SHP77 treated with DMSO at 0.1 percent for 48 hours (cell line): ENCODE measurements around the gene ADCY9.
"Not testable (repeated sequence)": the region's sequence is repeated elsewhere in the genome, so short reads cannot be mapped to it uniquely, and the experiment has no call there.

ENCODE experiments used
- DNase-seq: peaks from one replicate; lab custom pipeline; 2025; lab: John Stamatoyannopoulos, UW

ADCY9 gene

DNA sequence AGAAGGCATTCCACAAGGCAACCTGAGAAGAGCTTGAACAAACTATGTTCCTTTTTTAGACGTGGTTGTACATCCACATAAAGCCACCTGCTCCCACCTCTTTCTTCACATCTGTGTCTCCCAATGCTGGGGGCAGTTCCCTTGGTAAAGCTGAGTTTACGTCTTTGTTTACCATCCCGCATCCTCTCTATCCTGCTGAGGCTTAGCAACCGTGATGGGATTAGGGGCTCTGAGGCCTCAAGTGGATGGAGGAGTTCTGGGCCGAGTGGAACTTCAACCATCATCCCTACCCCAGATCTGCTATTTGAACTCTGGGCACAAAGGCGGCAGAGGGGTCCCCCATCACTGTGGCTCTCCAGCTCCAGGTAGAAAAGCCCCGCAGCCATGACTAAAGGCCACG, 141.5 kb downstream of the ADCY9 start:
- no peak for DNase-seq

DNA sequence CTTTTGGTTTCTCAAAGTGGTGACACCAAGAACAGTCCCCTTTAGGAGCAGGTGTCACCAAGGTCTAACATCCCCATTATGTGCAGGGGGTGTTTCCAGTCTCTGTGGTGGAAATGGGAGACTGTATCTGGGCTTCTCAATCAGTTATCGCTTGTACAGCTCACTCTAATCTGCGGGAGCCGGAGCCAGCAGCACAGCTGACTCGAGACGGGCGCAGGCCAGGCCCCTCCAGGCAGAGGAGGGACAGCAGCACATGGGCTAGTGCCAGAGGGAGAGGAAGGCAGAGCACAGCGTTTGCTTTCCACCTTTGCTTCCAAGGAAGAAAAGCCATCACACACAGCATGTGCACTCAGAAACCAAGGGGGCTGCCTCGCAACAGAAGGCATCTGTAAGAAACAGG, 144.5 kb downstream of the ADCY9 start:
- DNase-seq: no peak

DNA sequence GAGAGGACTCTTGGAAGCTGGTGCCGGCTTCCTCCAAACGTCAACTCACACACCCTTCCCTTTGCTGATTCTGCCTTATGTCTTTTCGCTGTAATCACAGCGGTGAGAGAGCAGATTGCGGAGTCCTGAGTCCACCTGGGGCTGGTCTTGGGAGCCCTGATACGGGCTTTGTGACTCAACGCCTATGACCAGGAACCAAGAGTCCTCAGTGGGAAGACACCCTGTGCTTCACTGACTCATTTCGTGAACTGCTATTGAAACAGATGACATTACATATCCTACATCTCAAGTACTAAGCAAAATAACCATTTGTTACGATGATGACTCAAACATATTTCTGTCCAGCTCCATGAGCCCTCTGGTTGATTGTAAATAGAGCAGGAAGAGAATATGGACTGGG, 145.0 kb downstream of the ADCY9 start:
- DNase-seq: no peak

DNA sequence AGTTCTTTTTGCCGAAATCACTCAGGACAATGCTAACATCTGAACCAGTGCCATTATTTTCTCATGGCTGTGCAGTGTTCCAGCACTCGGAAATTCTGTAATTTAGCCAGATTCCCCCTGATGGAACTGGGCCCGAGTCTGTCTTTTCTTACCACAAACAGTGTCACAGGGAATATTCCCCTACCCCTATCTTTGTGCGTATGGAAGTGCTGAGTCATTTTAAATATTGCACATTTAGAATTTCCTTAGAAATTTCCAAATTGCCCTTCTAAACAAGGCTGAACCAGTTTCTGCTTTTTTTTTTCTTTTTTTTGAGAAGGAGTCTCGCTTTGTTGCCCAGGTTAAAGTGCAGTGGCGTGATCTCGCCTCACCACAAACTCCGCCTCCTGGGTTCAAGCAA, 147.7 kb downstream of the ADCY9 start:
- DNase-seq: no peak

DNA sequence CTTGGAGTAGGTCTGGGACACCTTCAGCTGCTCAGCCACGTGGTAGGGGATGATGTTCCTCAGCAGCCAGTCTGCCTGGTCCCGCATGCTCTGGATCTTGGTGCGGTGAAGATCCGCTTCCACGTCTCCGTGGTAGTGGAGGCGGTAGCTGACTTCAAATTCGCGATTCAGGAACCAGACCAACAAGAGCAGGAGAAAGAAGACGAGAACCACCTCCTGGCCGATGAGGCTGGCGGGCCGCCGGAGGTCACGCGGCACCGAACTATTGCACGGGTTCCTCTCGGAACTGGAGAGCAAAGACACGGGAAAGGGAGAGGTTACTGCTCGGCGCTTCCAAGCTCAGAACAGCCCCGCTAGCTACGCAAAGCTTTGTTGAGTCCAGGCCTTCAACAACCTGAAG, 149.6 kb downstream of the ADCY9 start:
- DNase-seq: no peak

DNA sequence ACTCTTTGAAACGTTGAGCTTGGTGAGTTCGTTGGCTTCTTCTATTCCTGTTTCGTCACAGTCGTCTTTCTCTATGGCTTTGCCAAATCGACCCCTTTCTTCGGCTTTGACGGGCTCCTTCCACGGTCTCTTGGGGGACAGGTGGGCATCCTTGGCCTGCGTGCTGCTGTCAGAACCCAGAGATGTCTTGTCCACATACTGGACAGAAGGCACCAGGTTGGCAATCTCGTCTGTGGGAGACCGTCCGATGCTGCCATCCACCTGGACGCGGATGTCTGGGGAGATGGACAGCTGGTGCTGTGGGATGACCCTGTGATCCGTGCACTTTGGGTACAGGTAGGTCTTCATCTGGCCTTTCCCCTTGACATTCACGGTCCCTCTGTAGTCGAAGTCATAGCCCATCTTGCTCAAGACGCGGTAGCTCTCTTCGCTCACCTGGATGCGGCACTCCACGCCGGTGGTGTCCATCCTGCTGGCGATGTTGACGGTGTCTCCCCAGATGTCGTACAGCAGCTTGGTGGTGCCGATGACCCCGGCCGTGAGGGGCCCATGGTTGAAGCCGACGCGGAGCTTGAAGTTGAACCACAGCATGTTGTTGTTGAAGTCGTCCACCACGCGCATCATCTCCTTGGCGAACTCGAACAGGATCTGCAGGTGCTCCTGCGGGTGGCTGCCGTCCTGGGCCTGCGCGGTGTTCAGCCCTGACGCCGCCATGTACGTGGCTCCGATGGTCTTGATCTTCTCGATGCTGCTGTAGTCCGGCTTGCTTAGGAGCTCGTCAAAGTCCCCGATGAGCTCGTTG, 150.3 kb downstream of the ADCY9 start:
- no peak for DNase-seq

DNA sequence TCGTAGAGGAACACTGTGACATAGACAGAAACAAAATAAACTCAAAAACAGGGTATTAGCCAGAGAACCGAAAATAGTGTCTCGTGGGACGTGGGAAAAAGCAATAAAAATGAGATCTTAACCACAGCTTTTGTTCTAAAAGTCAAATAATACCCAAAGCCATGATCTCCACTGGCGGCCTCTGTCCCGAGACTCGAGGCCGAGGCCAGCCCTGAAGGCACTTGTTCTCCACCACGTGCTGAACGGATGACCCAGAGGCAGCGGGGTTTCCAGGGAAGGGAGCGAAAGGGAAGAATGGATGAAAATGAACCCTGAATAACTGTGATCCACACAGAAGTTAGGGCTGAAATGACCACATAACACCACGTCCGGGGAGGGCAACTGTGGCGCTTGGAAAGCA, 150.9 kb downstream of the ADCY9 start:
- no peak for DNase-seq

DNA sequence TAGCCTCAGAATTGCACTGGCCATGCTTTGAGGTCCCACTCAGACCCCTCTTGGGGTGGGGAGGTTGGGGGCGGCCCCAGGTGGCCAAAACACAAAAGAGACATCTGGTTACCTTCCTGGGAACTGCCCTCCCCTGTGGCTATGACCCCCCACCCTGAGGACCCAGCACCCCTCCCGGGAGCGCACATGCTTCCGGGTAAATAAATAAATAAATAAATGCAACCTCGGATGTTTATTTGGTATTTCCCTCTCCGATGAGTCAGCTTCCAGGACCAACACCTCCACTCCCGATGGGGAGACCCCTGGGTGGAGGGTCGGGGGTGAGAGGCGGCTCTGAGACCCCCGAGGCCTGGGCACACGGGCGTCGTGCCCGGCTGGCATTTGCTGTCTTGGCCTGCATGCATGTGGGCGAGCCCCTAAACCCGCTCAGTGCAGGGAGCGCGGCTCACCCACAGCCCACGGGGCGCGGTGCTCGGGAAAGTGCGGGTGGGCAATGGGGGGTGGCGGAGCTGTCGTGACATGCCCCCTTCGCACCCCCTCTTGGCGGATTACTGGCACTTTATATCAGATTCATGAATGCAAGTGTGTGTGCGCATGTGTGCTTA, 151.5 kb downstream of the ADCY9 start:
- no peak for DNase-seq

DNA sequence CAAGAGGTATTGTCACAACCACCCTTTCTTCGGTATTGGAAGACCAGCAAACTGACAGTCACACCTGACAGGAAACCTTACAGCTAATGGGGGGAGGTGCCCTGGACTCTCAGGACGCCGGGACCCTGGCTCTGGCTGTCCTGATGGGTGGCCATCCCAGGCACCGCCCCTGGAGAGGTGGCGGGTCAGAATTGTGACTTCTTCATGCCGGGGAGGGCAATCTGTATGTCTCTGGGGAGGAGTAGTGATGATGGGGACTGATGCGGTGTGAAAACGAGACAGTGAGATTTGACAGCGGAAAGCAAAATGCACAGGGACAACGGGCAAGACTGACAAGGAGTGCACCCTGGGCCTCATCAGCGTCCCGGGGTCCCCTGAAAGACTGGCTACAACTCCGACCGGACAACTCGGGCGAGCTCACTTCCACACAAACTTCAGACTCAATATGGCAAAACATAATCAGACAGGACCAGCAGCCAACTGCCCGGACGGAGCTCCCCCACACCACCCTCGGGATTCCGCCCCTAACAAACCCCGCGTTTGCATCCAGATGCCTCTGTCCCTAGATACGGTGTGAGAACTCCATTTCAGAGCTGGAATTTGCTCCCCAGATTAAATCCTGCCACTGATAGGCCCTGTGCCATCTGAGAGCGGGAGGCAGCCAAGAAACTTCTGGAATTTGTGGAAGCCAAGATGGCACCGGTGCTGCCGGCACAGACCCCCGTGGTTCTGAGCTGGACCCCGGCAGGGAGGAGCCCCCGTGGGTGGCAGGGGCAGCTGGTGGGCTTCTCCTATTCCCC, 152.2 kb downstream of the ADCY9 start:
- no peak for DNase-seq

DNA sequence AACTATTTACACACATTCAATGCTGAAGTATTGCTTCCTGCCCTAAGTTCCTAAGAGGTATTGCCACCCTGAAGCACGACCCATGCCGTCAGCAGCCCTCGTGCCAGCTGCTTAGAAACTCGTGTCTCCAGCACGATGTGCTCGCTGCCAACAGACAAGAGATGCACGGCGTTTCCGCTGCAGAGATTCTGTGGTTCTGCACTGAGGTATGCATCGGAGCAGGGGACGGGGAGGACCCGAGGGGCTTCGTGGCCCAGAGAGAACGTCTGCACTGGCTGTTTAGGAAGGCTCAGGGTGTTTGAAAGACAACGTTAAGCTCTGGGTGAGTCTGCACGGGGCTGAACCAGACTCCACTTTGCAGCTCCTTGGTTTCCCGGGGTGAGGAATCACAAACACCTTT, 153.0 kb downstream of the ADCY9 start:
- peak; percentile 19 for DNase-seq

DNA sequence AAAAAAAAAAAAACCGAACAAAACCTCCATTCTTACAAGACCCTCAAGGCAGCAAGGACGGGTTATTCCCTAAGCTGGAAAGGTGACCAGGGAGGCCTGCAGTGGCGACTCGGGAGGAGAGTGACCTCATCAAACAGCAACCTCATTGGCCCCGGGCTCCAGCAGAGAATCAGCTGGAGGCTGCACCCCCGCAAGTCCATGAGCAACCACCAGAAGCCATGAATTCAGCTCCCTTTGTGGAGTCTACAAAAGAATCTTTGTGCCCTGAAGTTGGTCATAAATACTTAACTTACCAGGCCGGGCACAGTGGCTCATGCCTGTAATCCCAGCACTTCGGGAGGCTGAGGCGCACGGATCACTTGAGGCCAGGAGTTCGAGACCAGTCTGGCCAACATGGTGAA, 154.8 kb downstream of the ADCY9 start:
- peak; percentile 22 for DNase-seq

DNA sequence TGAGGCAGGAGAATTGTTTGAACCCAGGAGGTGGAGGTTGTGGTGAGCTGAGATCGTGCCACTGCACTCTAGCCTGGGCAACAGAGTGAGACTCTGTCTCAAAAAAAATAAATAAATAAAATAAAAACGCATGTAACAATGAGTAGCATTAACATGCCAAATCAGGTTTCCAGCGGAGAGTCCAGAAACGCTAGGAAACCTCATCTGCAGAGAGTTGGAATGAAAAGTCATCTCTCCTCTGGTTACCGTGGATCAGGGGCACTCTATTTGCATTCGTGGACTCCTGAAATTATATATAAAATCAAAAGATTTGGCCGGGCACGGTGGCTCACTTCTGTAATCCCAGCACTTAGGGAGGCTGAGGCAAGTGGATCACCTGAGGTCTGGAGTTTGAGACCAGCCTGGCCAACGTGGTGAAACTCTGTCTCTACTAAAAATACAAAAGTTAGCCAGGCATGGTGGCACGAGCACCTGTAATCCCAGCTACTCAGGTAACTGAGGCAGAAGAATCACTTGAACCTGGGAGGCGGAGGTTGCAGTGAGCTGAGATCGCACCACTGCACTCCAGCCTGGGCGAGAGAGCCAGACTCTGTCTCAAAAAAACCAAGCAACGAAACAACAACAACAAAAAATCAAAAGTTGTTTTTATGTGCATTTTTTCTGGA, 156.2 kb downstream of the ADCY9 start:
- DNase-seq: not testable (repeated sequence)

DNA sequence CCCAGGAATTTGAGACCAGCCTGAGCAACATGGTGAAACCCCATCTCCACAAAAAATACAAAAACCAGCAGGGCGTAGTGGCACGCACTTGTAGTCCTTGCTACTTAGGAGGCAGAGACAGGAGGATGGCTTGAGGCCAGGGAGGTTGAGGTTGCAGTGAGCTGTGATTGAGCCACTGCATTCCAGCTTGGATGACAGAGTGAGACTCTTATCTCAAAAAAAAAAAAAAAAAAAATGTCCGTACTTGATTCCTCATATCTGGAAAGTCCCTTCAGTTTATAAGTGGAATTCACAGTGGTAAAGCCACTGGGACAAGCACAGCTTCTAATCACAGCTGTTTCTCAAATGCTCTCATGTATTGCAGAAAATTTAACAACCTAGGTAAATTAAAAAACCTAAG, 157.1 kb downstream of the ADCY9 start:
- DNase-seq: no peak

DNA sequence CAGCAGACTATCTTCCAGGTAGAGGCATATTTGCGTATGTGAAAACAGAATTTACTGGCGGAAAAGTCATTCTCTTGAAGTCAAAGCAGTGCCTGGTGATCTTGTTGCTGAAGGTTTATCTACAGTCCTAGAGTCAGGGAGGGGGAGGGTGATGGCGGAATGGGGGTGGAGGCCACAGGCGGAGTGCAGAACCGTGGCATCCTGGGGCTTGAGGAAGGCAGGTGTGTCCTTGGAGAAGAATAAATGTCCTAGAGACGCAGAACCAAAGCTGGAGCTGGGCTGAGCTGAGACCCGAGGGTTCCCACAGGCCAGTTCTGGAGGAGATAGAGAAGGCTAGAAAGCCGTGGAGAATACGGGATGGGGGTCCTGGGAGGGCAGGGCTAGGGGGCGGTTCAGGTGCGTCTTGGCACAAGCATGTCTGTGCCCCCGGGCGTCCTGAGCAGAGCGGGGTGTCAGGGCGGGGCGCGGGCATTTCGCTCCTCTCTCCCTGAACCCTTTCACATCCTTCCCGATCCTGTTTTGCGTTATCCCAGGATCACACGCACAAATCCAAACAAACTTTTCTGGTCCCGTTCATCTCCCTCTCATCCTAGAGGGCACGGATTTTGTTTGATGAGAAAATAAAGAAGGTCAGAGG, 158.8 kb downstream of the ADCY9 start:
- no peak for DNase-seq

DNA sequence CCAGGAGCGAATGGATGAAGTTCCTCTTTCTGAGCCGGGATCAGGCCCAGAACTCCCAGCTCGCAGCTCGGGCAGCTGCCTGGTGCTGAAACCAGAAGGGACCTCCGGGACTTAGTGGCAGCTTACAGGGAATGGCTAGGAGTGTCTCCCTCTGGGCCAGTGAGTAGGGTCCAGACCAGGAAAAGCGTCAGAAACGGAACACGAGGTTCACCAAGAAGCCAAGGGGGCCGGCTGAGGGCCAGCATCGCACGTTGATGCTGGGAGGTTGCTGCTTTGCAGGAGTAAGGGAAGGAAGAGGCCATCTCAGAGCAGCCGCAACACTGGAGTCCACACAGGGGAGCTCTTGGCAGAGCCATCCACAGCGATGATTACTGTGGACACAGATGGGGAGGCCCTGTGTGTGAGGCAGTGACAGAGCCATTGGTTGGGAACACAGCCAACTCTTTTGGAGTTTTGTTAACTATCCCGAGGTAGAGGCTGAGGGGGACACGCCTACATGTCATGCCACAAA, 161.8 kb downstream of the ADCY9 start:
- peak; percentile 36 for DNase-seq

DNA sequence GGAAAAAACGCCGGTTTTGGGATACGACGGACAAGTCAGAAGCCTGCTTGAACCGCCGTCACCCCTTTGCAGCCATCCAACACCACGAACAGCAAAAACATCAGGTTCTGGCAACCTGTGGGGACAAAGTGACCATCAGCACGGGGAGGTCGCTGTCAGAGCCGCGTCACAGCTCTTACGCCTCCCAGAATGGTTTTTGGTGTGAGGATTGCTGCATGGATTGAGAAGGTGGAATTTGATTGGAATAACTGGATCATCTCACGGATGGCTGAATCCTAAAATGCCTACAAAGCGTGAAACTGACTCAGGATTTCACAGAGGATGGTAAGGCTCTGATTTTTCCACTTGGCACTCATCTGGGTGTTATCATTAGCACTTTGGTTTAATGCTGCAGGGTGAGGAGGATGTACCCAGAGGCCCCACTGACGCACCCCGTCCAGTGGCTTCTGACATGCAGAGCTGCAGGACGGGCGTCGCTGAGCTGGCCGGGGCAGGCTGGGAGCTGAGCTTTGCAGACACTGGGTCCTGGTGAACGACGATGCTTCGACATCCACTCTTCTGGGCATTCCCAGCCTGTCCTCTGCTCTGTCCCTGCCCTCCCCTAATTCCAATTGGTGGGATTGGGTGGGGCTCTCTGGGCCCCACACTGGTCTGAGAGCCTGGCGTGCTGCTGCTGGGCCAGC, 162.4 kb downstream of the ADCY9 start:
- no peak for DNase-seq

DNA sequence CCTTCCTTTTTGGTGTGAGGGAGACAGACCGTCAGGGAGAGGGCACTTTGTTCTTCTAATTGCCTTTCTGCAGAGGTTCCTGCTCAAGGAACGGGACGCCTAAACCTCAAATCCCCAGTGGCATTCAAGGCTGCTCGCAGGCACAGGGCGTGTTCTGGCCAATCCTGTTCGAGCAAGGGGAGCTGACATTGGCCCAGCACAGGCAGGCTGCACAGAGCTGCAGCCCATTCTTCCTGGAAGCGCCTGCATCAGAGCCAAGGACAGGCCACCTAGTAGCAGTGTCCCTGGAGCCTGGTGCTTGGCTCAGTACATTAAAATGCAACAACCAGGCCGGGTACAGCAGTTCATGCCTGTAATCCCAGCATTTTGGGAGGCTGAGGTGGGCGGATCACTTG, 163.5 kb downstream of the ADCY9 start:
- DNase-seq: no peak

DNA sequence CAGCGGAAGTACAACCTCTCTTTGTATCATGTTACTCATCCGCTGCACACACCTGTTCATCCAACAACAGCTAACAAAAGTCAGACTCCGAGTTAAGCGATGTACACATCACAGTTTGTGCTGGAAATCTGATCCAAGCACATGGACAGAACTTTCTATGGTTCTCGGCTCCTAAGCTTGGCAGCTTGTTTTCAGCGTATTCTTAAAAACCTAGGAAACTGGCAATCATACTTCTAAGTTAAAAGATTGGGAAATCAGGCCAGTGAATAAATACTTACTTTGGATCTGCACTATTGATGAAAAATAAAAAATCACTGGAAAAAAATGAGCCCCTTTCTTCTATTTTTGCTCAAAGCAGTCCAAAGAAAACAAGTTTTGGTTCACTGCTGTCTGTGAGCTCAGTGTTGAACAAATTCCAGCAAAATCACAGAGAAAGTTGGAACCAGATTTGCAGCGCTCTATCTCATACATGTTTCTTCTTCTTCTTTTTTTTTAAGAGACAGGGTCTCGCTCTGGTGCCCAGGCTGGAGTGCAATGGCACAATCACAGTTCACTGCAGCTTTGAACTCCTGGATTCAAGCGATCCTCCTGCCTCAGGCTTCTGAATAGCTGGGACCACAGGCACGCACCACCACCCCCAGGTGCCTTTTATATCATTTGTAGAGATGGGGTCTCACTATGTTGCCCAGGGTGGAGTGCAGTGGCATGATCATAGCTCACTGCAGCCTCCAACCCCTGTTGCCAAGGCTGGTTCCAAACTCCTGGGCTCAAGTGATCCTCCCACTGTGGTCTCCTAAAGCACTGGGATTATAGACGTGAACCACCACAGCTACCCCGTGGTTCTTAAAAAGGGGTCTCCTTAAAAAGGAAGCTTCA, 164.1 kb downstream of the ADCY9 start:
- DNase-seq: no peak

DNA sequence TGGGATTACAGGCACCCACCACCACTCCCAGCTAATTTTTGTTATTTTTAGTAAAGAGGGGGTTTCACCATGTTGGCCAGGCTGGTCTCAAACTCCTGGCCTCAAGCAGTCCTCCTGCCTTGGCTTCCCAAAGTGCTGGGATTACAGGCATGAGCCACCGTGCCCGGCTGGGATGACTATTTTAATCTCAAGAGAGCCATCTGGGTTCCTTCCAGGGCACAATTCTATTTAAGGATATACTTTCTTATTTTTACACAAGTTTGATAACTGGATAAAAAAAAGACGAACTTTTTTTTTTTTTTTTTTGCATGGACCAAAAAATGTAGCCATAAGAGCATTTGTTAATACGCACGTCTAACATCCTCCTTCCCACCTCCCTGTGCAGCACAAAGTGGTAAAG, 164.9 kb downstream of the ADCY9 start:
- not testable (repeated sequence) for DNase-seq
